Measurements from ENCODE around the gene ABI3BP. TPM values are rescaled to one million over a fixed set of nuclear protein-coding genes. Genes with fewer than 3 reads are reported as not detected.

Gene ABI3BP
- total RNA-seq, 4 donors from 2014 or later = 37.4 to 155 (median 112) TPM

- ATAC-seq (ENCODE audit: low FRiP score) (no peak), DNase-seq (ENCODE audit: low spot score) (no peak)
- TF ChIP-seq, protein P1, sequence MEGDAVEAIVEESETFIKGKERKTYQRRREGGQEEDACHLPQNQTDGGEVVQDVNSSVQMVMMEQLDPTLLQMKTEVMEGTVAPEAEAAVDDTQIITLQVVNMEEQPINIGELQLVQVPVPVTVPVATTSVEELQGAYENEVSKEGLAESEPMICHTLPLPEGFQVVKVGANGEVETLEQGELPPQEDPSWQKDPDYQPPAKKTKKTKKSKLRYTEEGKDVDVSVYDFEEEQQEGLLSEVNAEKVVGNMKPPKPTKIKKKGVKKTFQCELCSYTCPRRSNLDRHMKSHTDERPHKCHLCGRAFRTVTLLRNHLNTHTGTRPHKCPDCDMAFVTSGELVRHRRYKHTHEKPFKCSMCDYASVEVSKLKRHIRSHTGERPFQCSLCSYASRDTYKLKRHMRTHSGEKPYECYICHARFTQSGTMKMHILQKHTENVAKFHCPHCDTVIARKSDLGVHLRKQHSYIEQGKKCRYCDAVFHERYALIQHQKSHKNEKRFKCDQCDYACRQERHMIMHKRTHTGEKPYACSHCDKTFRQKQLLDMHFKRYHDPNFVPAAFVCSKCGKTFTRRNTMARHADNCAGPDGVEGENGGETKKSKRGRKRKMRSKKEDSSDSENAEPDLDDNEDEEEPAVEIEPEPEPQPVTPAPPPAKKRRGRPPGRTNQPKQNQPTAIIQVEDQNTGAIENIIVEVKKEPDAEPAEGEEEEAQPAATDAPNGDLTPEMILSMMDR (IDR thresholded peaks at IDR 0.05) = no peak
Measured at GRCh38 chr3:100743535-100743934, 249.7 kb downstream of the ABI3BP start.

DNA sequence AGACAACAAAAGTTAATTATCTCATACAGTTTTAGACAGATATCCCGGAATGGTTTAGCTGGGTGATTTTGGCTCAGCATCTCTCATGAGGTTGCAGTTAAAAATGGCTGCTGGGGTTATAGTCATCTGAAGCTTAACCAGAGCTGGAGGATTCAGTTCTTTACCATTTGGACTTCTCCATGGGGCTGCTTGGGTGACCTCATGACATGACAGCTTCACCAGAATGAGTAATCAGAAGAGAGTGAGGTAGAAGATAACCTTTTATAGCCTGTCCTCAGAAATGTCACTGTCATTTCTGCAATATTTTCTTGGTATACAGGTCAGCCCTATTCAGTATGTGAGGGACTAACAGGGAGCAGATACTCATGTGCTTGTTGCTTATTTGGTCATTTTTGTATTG is 253.0 kb downstream of the ABI3BP start:
- ATAC-seq (ENCODE audit: low FRiP score) (no peak), DNase-seq (ENCODE audit: low spot score) (no peak)
- TF ChIP-seq, protein P1 (IDR thresholded peaks at IDR 0.05) = no peak

DNA sequence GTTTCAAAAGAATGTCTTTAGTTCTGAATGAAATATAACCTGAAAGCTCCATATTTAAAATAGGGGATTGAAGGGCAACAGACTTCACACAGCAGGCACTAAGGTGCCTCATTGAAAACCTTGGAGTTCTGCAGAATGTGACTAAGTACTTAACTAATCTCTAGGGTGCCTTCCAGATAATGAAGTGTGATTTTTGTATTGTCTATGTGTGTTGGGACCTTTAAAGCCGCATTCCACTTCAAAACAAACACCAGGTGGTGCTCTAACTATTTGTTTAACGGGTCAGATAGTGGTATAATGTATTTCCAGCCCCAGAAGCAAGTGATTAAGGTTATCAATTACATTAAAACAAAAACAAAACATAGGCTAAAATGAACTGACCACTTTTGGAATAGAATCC is 255.9 kb downstream of the ABI3BP start:
- TF ChIP-seq, protein P1 (IDR thresholded peaks at IDR 0.05) = no peak
- no peak for ATAC-seq (ENCODE audit: low FRiP score)

DNA sequence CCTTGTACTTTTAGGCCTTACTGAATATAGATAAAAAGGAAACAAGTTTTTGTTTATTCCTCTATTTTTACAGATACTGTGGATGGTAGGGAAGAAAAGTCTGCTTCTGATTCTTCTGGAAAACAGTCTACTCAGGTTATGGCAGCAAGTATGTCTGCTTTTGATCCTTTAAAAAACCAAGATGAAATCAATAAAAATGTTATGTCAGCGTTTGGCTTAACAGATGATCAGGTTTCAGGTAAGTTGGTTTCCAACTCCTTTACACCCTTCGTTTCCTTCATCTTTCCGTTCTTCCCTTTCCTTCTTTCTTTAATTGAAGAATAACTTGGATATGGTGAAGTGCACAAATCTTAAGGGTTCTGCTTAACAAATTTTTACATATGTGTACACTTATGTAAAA is 260.8 kb downstream of the ABI3BP start:
- DNase-seq (ENCODE audit: low spot score) (no peak), ATAC-seq (ENCODE audit: low FRiP score) (no peak)
- TF ChIP-seq, protein P1 (IDR thresholded peaks at IDR 0.05) = no peak

More for the DNA sequence above, 255.9 kb downstream of the ABI3BP start:
- DNase-seq (ENCODE audit: low spot score) = no peak

DNA sequence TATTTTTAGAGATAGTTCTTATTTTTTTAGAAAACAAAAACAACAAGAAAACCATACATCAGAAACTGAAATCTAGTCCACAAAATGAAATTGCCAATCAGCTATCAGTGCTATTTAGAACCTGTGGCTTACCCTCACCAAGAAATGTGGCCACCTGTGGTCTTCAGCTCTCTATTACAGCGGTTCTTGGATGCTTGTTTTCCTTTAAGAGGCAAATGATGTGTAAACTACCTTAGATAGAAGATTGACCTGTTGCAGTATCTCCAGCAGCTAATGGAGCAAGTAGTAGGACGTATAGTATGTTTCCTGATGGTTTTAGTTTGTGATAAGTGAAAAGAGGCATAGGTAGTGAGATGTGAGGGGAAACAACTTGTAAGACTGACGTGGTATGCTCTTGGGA is 262.7 kb downstream of the ABI3BP start:
- TF ChIP-seq, protein P1 (IDR thresholded peaks at IDR 0.05) = no peak
- DNase-seq (ENCODE audit: low spot score) = no peak
- no peak for ATAC-seq (ENCODE audit: low FRiP score)

DNA sequence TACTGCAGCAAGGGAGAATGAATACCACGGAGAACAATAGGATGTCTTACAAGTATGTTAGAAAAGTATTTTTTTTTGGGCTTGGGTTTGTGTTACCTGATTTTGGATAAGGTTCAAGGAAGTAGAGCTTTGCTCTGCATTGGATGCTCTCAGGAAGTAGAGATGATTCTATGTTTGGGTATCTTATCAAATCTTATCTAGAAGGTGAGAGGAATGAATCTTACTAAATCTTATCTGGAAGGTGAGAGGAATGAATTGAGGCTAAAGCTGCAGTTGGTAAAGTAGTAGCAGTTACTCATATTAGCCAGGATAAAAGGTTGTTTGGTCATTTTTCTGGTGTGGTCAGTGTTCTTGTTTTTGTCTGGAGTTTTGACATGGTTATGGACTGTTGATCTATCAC is 266.5 kb downstream of the ABI3BP start:
- DNase-seq (ENCODE audit: low spot score) (no peak), ATAC-seq (ENCODE audit: low FRiP score) (no peak)
- TF ChIP-seq, protein P1 (IDR thresholded peaks at IDR 0.05) = no peak

DNA sequence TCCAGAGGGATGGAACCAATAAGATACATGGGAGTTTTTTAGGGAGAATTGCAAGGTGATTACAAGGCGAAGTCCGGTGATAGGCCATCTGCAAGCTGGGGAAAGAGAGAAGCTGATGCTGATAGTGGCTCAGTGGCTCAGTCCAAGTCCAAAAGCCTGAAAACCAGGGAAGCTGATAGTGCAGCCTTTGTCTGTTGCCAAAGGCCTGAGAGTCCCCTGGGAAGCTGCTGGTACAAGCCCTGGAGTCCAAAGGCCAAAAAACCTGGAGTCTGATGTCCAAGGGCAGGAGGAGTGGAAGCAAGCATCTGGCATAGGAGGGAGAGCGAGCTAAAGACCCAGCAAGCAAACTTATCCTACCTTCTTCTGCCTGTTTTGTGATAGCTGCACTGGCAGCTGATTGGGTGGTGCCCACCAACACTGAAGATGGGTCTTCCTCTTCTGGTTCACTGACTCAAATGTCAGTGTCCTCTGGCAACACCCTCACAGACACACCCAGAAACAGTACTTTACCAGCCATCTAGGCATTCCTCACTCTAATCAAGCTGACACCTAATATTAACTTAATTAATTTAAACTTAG is 267.2 kb downstream of the ABI3BP start:
- ATAC-seq (ENCODE audit: low FRiP score) (no peak), DNase-seq (ENCODE audit: low spot score) (no peak)
- TF ChIP-seq, protein P1 (IDR thresholded peaks at IDR 0.05) = no peak
